ENCODE results near the gene VARS2. TPM values are rescaled to one million over a fixed set of nuclear protein-coding genes. Genes with fewer than 3 reads are reported as not detected.
A peak's percentile ranks its signal among the peaks of the same experiment; 100 is the strongest.

VARS2 gene
- total RNA-seq, 1 experiment from 2014 or later = 39.8 TPM

- ChIA-PET POLR2A (no interaction called here), CTCF (interaction anchor here (1.3 to 1.6 kb wide), 2 partner anchors 10 to 17 kb away, joined by 5 to 6 read pairs; no protein-coding TSS in a partner anchor), RAD21 (ENCODE audit: low non-redundant PET in 1 of 2, low total read pairs in 2 of 2, uncharacterized antibody in 2 of 2, unreplicated experiment in 2 of 2) (no interaction called here)
- H3K27ac ChIP-seq (ENCODE audit: low read depth, low read length) = no peak overlapping the region
- peaks cover 0 to 11% of the 10 kb centered on the region in 2 experiments; a peak in 1 of 4 replicates for H3K9me3 ChIP-seq (ENCODE audit: control insufficient read depth in 1 of 2, insufficient read depth in 1 of 2, low read depth in 1 of 2, low read length in 2 of 2)
- no peak for ATAC-seq
- H3K4me3 ChIP-seq (replicated peaks in 1 of 2; ENCODE audit: low read depth in 1 of 2, low read length in 2 of 2) = no peak overlapping the region
- H3K9ac ChIP-seq (ENCODE audit: low read length) = no peak overlapping the region
- peaks cover 7 to 13% of the 10 kb centered on the region in 2 experiments; a peak in 3 of 4 replicates for H3K4me1 ChIP-seq (ENCODE audit: control insufficient read depth in 1 of 2, insufficient read depth in 2 of 2, low read length in 2 of 2)
- TF ChIP-seq SP1 (IDR thresholded peaks at IDR 0.05; ENCODE audit: low read depth) (no peak), SRF (IDR thresholded peaks at IDR 0.05; ENCODE audit: low read depth) (no peak), EZH2 (IDR thresholded peaks at IDR 0.05) (no peak), ELF1 (IDR thresholded peaks at IDR 0.05; ENCODE audit: borderline replicate concordance, low read depth) (no peak), ATF3 (IDR thresholded peaks at IDR 0.05) (no peak), RAD21 (IDR thresholded peaks at IDR 0.05; ENCODE audit: low read depth) (no peak), TCF7L2 (IDR thresholded peaks at IDR 0.05; ENCODE audit: borderline replicate concordance, extremely low read depth, insufficient read depth, insufficient read length) (no peak), ZBTB33 (IDR thresholded peaks at IDR 0.05; ENCODE audit: extremely low read depth, insufficient replicate concordance, low read length) (no peak), CBX3 (IDR thresholded peaks at IDR 0.05; ENCODE audit: low read depth) (no peak)
- H3K27me3 ChIP-seq (ENCODE audit: insufficient read depth, low read length) = no peaks in the 10 kb centered on the region
- intact Hi-C loops (cut with micrococcal nuclease) = no loop called here
- no peak for DNase-seq (ENCODE audit: low read depth, low spot score)
- no peak overlapping the region for H2AFZ ChIP-seq (ENCODE audit: low read depth, low read length, poor library complexity, severe bottlenecking)
- H4K20me1 ChIP-seq (ENCODE audit: insufficient read depth) = no peaks in the 10 kb centered on the region
- BruUV-seq (replicated peaks) = no TSS peak
- peak overlapping the region; percentile 43; the same call in 1 of the 2 replicates for H3K4me2 ChIP-seq (ENCODE audit: low read length)
- no peaks in the 10 kb centered on the region for H3K79me2 ChIP-seq (ENCODE audit: insufficient read depth, low read length)
- no peaks in the 10 kb centered on the region for H3K9me2 ChIP-seq (ENCODE audit: insufficient read depth)
- H3K36me3 ChIP-seq (ENCODE audit: control insufficient read depth in 1 of 2, insufficient read depth in 2 of 2, low read length in 2 of 2) = no peaks in the 10 kb centered on the region
These were observed 18.8 kb downstream of the VARS2 start for GRCh38 chr6:30932665-30933365.
